ENCODE measurements around the gene CCR9. TPM values are rescaled to one million over a fixed set of nuclear protein-coding genes. Genes with fewer than 3 reads are reported as not detected.

CCR9 gene
- total RNA-seq, 1 donor from 2014 or later, result not detected

Other genes starting within 250 kb of the CCR9 start
- gene SACM1L, start 197.1 kb upstream of the CCR9 start, total RNA-seq (ENCODE audit: unreplicated experiment), result 46.8 TPM
- 0.21 TPM for gene SLC6A20, start 90.0 kb upstream of the CCR9 start, total RNA-seq (ENCODE audit: unreplicated experiment)
- gene LZTFL1, start 44.4 kb upstream of the CCR9 start, total RNA-seq (ENCODE audit: unreplicated experiment), result 19.5 TPM
- gene CXCR6, start 56.9 kb downstream of the CCR9 start, total RNA-seq (ENCODE audit: unreplicated experiment), result not detected
- 13.8 TPM for gene FYCO1, start 109.3 kb downstream of the CCR9 start, total RNA-seq (ENCODE audit: unreplicated experiment)
- gene XCR1, start 140.9 kb downstream of the CCR9 start, total RNA-seq (ENCODE audit: unreplicated experiment), result not detected